CD4-positive, alpha-beta T cell treated with Interferon alpha-2 for 1 hour (primary cell): Measurements from ENCODE around the gene LRRTM4.
"Not testable (repeated sequence)": the region's sequence is repeated elsewhere in the genome, so short reads cannot be mapped to it uniquely, and the experiment has no call there.

Experiments
- DNase-seq, 2 donors: peaks; one replicate each; pipeline ENCODE4 v3.0.0-alpha.2; 2020 to 2022

The LRRTM4 gene

GRCh38 chr2:76829374-76830234 lies 692.6 kb downstream of the LRRTM4 start:
- no peak for DNase-seq

- DNase-seq: no peak
Measured at GRCh38 chr2:76826691-76827090, 695.5 kb downstream of the LRRTM4 start.

- DNase-seq: no peak
Measured at GRCh38 chr2:76825140-76825970, 696.8 kb downstream of the LRRTM4 start.

- DNase-seq: no peak
Measured at GRCh38 chr2:76821731-76822130, 700.4 kb downstream of the LRRTM4 start.

GRCh38 chr2:76813084-76813483 lies 709.1 kb downstream of the LRRTM4 start:
- DNase-seq: no peak

- no peak for DNase-seq
Measured at GRCh38 chr2:76812156-76812555, 710.0 kb downstream of the LRRTM4 start.

- no peak for DNase-seq
Measured at GRCh38 chr2:76809136-76809535, 713.0 kb downstream of the LRRTM4 start.

GRCh38 chr2:76808732-76809131 lies 713.4 kb downstream of the LRRTM4 start:
- no peak for DNase-seq

- no peak for DNase-seq
Measured at GRCh38 chr2:76793647-76794334, 728.4 kb downstream of the LRRTM4 start.

GRCh38 chr2:76781313-76781712 lies 740.9 kb downstream of the LRRTM4 start:
- not testable (repeated sequence) for DNase-seq

- no peak for DNase-seq
Measured at GRCh38 chr2:76763276-76763675, 758.9 kb downstream of the LRRTM4 start.

- DNase-seq: no peak
Measured at GRCh38 chr2:76760367-76760704, 761.8 kb downstream of the LRRTM4 start.

- no peak for DNase-seq
Measured at GRCh38 chr2:76759634-76760366, 762.4 kb downstream of the LRRTM4 start.

- DNase-seq: no peak
Measured at GRCh38 chr2:76752506-76752905, 769.7 kb downstream of the LRRTM4 start.

GRCh38 chr2:76749858-76750257 lies 772.3 kb downstream of the LRRTM4 start:
- no peak for DNase-seq

GRCh38 chr2:76748581-76749296 lies 773.4 kb downstream of the LRRTM4 start:
- DNase-seq: no peak

GRCh38 chr2:76745605-76746004 lies 776.6 kb downstream of the LRRTM4 start:
- no peak for DNase-seq

GRCh38 chr2:76737607-76738006 lies 784.6 kb downstream of the LRRTM4 start:
- DNase-seq: no peak

- DNase-seq: no peak
Measured at GRCh38 chr2:76733736-76734135, 788.4 kb downstream of the LRRTM4 start.

- no peak for DNase-seq
Measured at GRCh38 chr2:76731157-76731556, 791.0 kb downstream of the LRRTM4 start.

GRCh38 chr2:76730021-76730420 lies 792.2 kb downstream of the LRRTM4 start:
- DNase-seq: no peak

GRCh38 chr2:76721226-76721625 lies 801.0 kb downstream of the LRRTM4 start:
- no peak for DNase-seq
